ENCODE results near the gene OTUD5. TPM values are rescaled to one million over a fixed set of nuclear protein-coding genes. Genes with fewer than 3 reads are reported as not detected.

Gene OTUD5
- total and polyA plus RNA-seq, 3 donors from 2014 or later: 36.2 to 77.1 (median 74.3) TPM

DNA sequence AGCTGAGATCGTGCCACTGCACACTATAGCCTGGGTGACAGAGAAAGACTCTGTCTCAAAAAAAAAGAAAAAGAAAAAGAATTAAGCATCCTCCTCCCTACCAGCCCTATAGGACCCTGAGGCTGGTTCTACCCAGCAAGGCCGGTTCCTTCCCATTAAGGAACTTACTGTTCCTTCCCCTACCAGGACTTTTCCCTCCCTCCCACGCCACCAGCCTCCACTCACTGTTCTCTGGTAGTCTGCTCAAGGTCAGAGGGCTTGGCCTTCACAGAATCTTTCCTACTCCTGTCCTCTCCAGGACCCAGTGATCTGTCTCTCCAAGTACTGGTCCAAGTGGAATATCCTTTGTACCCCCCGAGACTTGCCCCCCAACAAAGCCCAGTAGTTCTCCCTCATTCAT, 43.2 kb upstream of the OTUD5 start:
- intact Hi-C loops (cut with DNase I; ENCODE audit: low total_unique reads): no loop called here
- Histone ChIP-seq H3K9me3 (no peaks in the 10 kb centered on the region), H3K4me3 (no peak overlapping the region), H3K36me3 (ENCODE audit: low read depth, missing control alignments) (no peaks in the 10 kb centered on the region), H3K27ac (no peak overlapping the region), H3K27me3 (no peaks in the 10 kb centered on the region), H3K4me1 (peaks cover 4% of the 10 kb centered on the region)
- peak; percentile 53 for DNase-seq
- WGBS, 2 donors: 45 to 53% methylated on average over 4 of the region's 4 CpGs
- TF ChIP-seq, protein P1, sequence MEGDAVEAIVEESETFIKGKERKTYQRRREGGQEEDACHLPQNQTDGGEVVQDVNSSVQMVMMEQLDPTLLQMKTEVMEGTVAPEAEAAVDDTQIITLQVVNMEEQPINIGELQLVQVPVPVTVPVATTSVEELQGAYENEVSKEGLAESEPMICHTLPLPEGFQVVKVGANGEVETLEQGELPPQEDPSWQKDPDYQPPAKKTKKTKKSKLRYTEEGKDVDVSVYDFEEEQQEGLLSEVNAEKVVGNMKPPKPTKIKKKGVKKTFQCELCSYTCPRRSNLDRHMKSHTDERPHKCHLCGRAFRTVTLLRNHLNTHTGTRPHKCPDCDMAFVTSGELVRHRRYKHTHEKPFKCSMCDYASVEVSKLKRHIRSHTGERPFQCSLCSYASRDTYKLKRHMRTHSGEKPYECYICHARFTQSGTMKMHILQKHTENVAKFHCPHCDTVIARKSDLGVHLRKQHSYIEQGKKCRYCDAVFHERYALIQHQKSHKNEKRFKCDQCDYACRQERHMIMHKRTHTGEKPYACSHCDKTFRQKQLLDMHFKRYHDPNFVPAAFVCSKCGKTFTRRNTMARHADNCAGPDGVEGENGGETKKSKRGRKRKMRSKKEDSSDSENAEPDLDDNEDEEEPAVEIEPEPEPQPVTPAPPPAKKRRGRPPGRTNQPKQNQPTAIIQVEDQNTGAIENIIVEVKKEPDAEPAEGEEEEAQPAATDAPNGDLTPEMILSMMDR (IDR thresholded peaks at IDR 0.05): no peak
- TF ChIP-seq POLR2A (IDR thresholded peaks at IDR 0.05): no peak

DNA sequence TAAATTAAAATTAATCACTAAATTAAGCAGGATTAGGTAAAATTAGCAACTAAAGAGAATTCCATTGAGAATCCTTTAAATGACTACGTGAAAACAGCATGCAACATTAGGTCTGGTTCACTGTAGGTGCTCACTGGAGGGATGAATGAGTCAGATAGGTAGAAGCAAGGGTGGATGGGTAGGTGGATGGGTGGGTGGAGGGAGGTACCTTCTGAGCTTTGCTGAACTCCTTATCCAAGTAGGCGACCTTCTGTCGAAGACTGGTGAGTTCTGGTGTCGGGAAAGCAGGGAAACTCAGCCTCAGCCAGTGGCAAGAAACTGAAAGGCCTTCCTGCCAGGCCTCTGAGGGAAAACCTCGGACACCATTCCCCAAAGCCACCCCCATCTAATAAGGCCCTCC, 41.6 kb upstream of the OTUD5 start:
- no peak for DNase-seq

DNA sequence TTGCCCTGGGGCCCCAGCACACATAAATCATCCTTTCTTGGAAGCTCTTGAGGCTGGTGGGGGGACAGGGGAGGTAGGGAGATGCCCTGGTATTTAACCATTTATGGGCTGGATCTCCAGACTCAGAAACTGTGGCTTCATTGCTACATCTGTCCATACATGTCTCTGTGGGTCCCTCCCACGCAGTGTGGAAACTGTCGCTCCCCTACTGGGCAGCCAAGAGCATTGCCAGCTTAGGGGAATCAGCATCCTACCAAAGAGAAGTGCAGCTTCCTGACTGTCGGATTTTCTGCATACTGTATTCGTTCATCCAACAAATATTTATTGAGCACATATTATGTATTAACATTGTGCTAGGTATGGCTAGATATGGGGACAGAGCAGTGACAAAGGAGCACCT, 41.0 kb upstream of the OTUD5 start:
- no peak for TF ChIP-seq POLR2A (IDR thresholded peaks at IDR 0.05)
- TF ChIP-seq, protein P1 (IDR thresholded peaks at IDR 0.05): no peak

More for the DNA sequence above, 41.6 kb upstream of the OTUD5 start:
- intact Hi-C loops (cut with DNase I; ENCODE audit: low total_unique reads): no loop called here
- no peak for TF ChIP-seq POLR2A (IDR thresholded peaks at IDR 0.05)
- TF ChIP-seq, protein P1 (IDR thresholded peaks at IDR 0.05): no peak
- no peak overlapping the region for H3K4me3 ChIP-seq
- no peaks in the 10 kb centered on the region for H3K27me3 ChIP-seq
- no peak overlapping the region for H3K27ac ChIP-seq
- H3K9me3 ChIP-seq: no peaks in the 10 kb centered on the region
- H3K4me1 ChIP-seq: peaks cover 4% of the 10 kb centered on the region
- 91 to 100% methylated on average over 1 to 5 of the region's 5 CpGs for WGBS, 2 donors
- no peaks in the 10 kb centered on the region for H3K36me3 ChIP-seq (ENCODE audit: low read depth, missing control alignments)

DNA sequence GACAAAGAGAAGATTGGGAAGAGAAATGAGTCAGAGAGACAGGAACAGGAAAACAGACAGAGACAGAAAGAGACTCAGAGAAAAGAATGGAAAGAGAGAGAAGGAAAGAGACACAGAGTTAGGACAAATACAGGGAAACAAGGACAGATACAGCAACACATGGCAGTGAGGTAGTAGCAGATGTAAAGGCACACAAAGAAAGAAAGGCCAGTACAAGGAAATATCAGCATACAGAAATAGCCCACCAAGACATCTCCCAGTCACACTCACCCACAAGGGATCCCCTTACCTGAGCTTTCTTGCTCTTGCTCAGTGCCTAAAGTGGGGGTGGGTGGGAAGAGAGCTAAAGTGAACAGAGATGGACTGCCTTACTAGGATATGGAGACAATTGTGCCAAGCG, 40.5 kb upstream of the OTUD5 start:
- intact Hi-C loops (cut with DNase I; ENCODE audit: low total_unique reads): no loop called here
- Histone ChIP-seq H3K4me1 (peaks cover 4% of the 10 kb centered on the region), H3K27ac (no peak overlapping the region), H3K9me3 (no peaks in the 10 kb centered on the region), H3K27me3 (no peaks in the 10 kb centered on the region), H3K4me3 (no peak overlapping the region), H3K36me3 (ENCODE audit: low read depth, missing control alignments) (no peaks in the 10 kb centered on the region)
- WGBS, 2 donors: 64 to 71% methylated on average over 1 of the region's 1 CpG
- no peak for DNase-seq
- TF ChIP-seq, protein P1 (IDR thresholded peaks at IDR 0.05): no peak
- no peak for TF ChIP-seq POLR2A (IDR thresholded peaks at IDR 0.05)

More for the DNA sequence above, 41.0 kb upstream of the OTUD5 start:
- Histone ChIP-seq H3K36me3 (ENCODE audit: low read depth, missing control alignments) (no peaks in the 10 kb centered on the region), H3K27ac (no peak overlapping the region), H3K4me3 (no peak overlapping the region), H3K27me3 (no peaks in the 10 kb centered on the region), H3K9me3 (no peaks in the 10 kb centered on the region), H3K4me1 (peaks cover 4% of the 10 kb centered on the region)
- no peak for DNase-seq
- WGBS, 2 donors: 91 to 93% methylated on average over 4 of the region's 4 CpGs
- intact Hi-C loops (cut with DNase I; ENCODE audit: low total_unique reads): no loop called here

DNA sequence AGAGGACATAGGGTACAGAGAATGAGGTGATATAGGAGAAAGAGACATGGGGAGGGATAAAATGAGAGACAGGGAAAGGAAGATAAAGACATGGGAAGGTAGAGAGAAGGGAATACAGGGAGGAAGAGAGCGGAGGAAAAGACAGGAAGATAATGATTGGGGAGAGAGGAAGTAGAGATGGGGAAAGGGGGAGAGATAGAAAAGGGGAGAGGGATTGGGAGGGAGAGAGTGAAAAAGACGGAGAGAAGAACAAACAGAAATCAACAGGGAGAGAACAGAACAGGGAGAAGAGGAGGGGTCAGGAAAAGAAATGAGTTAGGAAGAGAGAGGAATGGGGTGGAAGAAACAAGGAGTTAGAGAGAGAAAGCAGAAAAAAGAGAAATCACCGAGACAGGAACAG, 40.0 kb upstream of the OTUD5 start:
- Histone ChIP-seq H3K4me1 (peaks cover 4% of the 10 kb centered on the region), H3K9me3 (no peaks in the 10 kb centered on the region), H3K4me3 (no peak overlapping the region), H3K27me3 (no peaks in the 10 kb centered on the region), H3K36me3 (ENCODE audit: low read depth, missing control alignments) (no peaks in the 10 kb centered on the region), H3K27ac (no peak overlapping the region)
- WGBS, 2 donors: 90 to 96% methylated on average over 3 of the region's 3 CpGs
- TF ChIP-seq, protein P1 (IDR thresholded peaks at IDR 0.05): no peak
- no peak for TF ChIP-seq POLR2A (IDR thresholded peaks at IDR 0.05)
- intact Hi-C loops (cut with DNase I; ENCODE audit: low total_unique reads): no loop called here
- DNase-seq: no peak

Data from testis (tissue), 3 donors.